Astrocyte of the hippocampus (primary cell): Measurements from ENCODE around the gene DNAH14.
"Not testable (repeated sequence)": the region's sequence is repeated elsewhere in the genome, so short reads cannot be mapped to it uniquely, and the experiment has no call there.

ENCODE experiments used
- DNase-seq: peaks from one replicate; pipeline ENCODE4 v3.0.0; 2011; ENCODE audit warnings: low read depth, low spot score

Gene DNAH14

GRCh38 chr1:224921354-224921753 lies 8.1 kb upstream of the DNAH14 start:
- no peak for DNase-seq

- DNase-seq = peak; percentile 63
Observed at GRCh38 chr1:224922404-224923164, 6.9 kb upstream of the DNAH14 start.

- DNase-seq = no peak
Observed at GRCh38 chr1:224923726-224924125, 5.7 kb upstream of the DNAH14 start.

GRCh38 chr1:224927631-224928030 lies 1.8 kb upstream of the DNAH14 start:
- DNase-seq = not testable (repeated sequence)

- no peak for DNase-seq
Observed at GRCh38 chr1:224928906-224929305, 569 bp upstream of the DNAH14 start.

- DNase-seq = no peak
Observed at GRCh38 chr1:224931605-224932004, 2.1 kb downstream of the DNAH14 start.

GRCh38 chr1:224932607-224933249 lies 3.3 kb downstream of the DNAH14 start:
- no peak for DNase-seq

GRCh38 chr1:224933584-224933983 lies 4.1 kb downstream of the DNAH14 start:
- no peak for DNase-seq

GRCh38 chr1:224938652-224939051 lies 9.2 kb downstream of the DNAH14 start:
- DNase-seq = no peak

GRCh38 chr1:224939844-224940425 lies 10.5 kb downstream of the DNAH14 start:
- DNase-seq = no peak

- DNase-seq = not testable (repeated sequence)
Observed at GRCh38 chr1:224940735-224941134, 11.3 kb downstream of the DNAH14 start.

- not testable (repeated sequence) for DNase-seq
Observed at GRCh38 chr1:224945651-224946348, 16.3 kb downstream of the DNAH14 start.

- DNase-seq = not testable (repeated sequence)
Observed at GRCh38 chr1:224946349-224946691, 16.8 kb downstream of the DNAH14 start.

- no peak for DNase-seq
Observed at GRCh38 chr1:224957696-224958095, 28.2 kb downstream of the DNAH14 start.

GRCh38 chr1:224958490-224958889 lies 29.0 kb downstream of the DNAH14 start:
- DNase-seq = no peak

GRCh38 chr1:224959115-224959514 lies 29.6 kb downstream of the DNAH14 start:
- DNase-seq = no peak

GRCh38 chr1:224959656-224960055 lies 30.2 kb downstream of the DNAH14 start:
- DNase-seq = no peak

- DNase-seq = no peak
Observed at GRCh38 chr1:224980181-224980580, 50.7 kb downstream of the DNAH14 start.

- not testable (repeated sequence) for DNase-seq
Observed at GRCh38 chr1:224981922-224982354, 52.5 kb downstream of the DNAH14 start.

- DNase-seq = no peak
Observed at GRCh38 chr1:224988042-224988441, 58.6 kb downstream of the DNAH14 start.

GRCh38 chr1:224989615-224990014 lies 60.1 kb downstream of the DNAH14 start:
- no peak for DNase-seq

GRCh38 chr1:224991550-224991949 lies 62.1 kb downstream of the DNAH14 start:
- DNase-seq = not testable (repeated sequence)
